ENCODE data around the gene RAD51B.
A peak's percentile ranks its signal among the peaks of the same experiment; 100 is the strongest.

Gene RAD51B

DNA sequence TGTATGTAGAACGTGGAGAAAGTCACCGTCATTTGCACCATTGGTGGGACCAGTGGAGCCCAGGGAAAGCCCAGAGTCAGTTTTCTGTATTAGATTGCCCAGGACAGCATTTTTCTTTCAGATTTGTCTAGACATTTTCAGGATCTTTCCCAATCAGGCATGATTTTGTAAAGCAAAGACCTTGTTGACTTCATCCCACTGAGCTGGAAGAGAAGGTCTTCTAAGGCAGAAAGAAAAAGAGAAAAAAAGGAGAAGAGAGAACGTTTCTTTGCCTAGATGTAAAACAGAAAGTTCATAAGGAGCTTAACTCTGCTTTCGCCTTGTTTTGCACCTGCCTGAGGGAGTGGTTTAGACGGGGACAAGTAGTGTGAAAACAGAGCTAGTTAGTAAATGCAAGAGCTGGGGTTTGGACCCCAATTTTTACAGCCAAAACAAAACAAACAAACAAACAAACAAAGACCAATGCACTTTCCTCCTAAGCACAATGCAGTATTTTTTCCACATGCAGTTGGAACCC lies 700.1 kb downstream of the RAD51B start:
- peak overlapping the region; percentile 61 for H3K4me3 Mint-ChIP-seq
- H3K36me3 Mint-ChIP-seq: no peaks in the 10 kb centered on the region
- no peak overlapping the region for H3K27ac Mint-ChIP-seq
- H3K4me1 Mint-ChIP-seq: peaks cover 35% of the 10 kb centered on the region
- H3K9me3 Mint-ChIP-seq: no peaks in the 10 kb centered on the region
- no peaks in the 10 kb centered on the region for H3K27me3 Mint-ChIP-seq

DNA sequence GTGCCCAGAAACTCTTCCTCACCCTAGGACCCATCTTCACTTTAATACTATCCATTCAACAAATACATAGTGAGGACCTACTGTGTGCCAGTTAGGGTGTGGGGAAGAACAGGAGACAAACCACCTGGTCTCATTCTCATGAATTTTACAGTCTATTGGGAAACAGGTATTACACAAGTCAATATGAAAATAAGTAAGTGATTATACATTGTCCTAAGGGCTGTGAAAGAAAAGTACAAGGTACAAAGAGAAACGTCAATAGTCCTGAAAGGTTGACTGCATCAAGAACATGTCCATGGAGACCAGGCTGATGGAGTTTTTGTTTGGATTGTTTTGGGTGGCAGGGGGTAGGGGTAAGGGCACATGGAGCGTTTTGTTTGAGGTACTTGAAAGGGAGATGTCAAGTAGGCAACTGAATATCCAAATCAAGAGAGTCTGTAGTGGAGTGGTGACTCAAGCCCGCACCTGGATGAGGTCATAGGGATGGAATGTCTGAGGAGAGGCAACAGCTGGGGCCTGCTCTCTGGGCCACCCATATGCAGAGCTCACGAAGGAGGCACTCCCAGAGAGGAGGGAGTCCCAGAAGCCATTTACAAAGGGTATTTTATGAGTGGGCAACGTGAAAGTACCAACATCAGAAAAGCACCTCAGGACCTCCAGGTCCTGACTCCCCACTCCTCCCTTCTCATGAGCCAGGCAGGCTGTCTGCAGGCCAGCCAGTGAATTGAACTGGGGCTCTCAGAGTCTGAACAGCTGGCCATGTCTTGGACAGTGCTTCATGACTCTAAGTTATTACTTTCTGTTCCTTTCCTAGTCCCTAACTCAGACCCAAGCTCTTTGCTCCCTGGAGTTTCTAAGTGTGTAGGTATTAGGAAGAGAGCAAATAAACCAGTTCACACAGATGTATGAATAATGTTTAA lies 701.3 kb downstream of the RAD51B start:
- Mint-ChIP-seq H3K9me3 (no peaks in the 10 kb centered on the region), H3K27ac (no peak overlapping the region), H3K27me3 (no peaks in the 10 kb centered on the region), H3K4me3 (no peak overlapping the region), H3K36me3 (no peaks in the 10 kb centered on the region), H3K4me1 (peaks cover 35% of the 10 kb centered on the region)

DNA sequence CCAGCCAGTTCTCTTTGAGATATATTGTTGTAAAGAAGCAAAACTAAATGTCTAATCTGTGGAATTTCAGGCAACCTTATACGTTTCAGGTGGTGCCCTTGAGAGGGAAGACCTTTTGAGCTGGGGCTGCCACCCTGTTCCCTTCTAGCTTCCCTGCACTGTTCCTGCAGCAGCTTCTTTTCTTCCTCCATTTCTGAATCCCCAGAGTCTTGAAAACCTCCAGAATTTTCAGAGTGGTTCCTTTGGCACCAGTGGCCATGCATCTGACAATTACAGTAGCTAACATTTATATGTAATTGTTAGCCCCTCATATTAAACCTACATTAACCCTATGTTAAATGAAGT lies 702.0 kb downstream of the RAD51B start:
- peaks cover 32% of the 10 kb centered on the region for H3K4me1 Mint-ChIP-seq
- no peak overlapping the region for H3K27ac Mint-ChIP-seq
- no peaks in the 10 kb centered on the region for H3K27me3 Mint-ChIP-seq
- no peak overlapping the region for H3K4me3 Mint-ChIP-seq
- no peaks in the 10 kb centered on the region for H3K36me3 Mint-ChIP-seq
- H3K9me3 Mint-ChIP-seq: no peaks in the 10 kb centered on the region

DNA sequence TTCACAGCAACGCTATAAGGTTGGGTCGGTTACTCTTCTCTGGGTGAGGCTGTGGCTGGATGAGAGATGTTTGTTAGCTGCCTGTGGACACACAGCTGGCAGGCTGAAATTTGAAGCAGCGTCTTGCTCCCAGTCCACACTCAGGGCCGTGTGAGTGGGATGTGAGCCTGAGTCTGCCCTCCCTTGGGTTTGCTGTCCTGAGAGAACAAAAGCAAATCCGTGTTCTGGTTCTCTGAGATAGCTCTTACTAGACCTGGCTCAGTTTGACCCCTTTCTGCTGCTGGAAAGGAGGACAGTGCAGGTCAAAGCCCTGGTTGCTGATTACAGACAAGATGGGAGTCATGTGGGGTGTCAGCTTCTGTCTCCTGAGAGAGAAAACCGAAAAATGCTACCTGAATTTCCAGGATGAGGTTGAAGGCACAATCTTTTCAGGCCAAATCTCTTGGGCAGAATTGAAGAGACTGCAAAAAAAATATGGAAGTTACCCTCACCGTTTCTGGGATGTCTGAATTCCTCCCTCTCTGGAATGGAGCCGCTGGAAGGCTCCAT lies 702.5 kb downstream of the RAD51B start:
- H3K27ac Mint-ChIP-seq: no peak overlapping the region
- no peaks in the 10 kb centered on the region for H3K36me3 Mint-ChIP-seq
- H3K9me3 Mint-ChIP-seq: no peaks in the 10 kb centered on the region
- no peaks in the 10 kb centered on the region for H3K27me3 Mint-ChIP-seq
- H3K4me1 Mint-ChIP-seq: peaks cover 27% of the 10 kb centered on the region
- H3K4me3 Mint-ChIP-seq: no peak overlapping the region

DNA sequence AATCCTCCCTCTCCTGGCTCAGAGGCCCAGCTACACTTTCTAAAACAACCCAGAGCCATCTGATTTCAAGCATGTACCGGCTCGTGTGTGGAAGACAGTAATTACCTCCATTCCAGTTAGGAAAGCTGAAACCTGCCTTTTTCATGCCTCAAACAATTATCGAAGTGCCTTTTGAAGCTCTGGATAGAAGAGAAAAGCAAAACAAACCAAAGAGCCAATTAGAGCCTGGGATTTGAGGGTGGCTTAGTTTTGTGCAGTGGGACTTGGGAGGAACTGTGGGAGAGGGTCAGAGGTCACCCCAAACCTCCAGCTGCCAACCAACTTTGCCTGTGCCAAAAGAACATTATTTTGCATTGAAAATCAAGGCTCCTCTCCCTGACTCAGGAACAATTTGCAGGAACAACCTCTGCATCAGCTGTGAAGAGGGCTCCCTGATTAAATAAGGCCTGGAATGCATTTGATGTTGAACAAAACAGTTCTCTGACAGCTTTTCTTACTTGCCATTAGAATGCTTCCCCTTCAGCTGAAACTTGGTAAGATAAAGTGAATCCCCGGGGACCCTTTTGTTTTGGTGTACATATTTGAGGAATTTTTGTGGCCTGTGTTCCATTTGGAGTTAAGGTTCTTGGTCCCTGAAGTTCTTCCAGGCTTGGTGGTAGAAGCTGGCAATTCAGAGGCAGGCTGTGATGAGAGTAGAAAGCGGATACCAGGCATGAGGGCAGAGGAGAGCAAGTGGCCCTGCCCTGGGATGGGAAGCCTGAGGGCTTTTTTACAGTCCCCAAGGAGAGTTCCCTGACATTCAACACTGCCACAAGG lies 703.1 kb downstream of the RAD51B start:
- Mint-ChIP-seq H3K4me1 (peaks cover 20% of the 10 kb centered on the region), H3K4me3 (no peak overlapping the region), H3K36me3 (no peaks in the 10 kb centered on the region), H3K27me3 (no peaks in the 10 kb centered on the region), H3K27ac (no peak overlapping the region), H3K9me3 (no peaks in the 10 kb centered on the region)

DNA sequence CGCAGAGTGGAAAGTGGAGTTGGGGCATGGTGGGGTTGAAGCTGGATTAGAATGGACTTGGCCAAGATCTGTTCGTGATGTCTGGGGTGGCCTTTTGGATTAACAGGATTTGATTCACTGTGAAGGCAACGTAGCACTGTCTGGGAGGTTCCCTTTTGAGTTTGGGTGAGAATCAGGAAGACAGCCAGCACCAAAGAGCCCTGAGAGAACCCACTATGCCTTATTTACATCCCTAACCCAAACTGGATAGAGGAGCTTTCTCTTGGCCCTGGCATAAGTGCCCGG lies 703.7 kb downstream of the RAD51B start:
- Mint-ChIP-seq H3K27ac (no peak overlapping the region), H3K9me3 (peaks cover 4% of the 10 kb centered on the region), H3K4me3 (no peak overlapping the region), H3K27me3 (no peaks in the 10 kb centered on the region), H3K4me1 (peaks cover 17% of the 10 kb centered on the region), H3K36me3 (peaks cover 2% of the 10 kb centered on the region)

DNA sequence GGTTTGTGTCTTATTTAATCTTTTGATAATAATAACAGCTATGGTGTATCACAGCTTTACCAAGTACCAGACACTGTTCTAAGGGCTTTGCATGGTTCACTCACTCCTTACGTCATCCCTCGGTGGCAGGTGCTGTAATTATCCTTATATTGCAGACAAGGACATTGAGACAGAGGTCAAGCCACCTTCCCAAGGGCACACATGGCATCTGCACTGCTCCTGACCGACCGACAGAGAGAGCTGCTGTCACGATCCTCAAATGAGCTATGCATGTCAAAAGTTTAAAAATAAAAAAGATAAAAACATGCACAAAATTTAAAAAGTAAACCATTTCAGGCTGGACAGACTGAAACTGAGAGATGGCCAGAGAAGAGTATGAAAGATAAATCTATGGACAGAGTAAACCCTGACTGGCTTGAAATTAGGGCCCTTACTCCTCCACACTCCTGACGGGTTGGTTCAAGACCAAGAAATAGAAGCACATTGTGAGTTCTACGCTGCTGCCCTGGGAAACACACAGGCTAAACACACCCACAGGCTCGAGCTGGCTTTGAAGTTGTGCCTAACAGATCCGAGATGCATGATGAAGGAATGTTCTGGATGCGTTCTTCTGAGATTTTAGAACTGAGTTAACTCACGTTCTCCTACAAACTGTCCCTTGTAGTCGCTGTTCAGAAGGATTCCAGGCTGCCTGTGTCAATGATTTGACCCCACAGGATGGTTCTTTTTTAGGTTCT lies 704.6 kb downstream of the RAD51B start:
- H3K9me3 Mint-ChIP-seq: peaks cover 4% of the 10 kb centered on the region
- H3K4me1 Mint-ChIP-seq: peaks cover 15% of the 10 kb centered on the region
- no peak overlapping the region for H3K4me3 Mint-ChIP-seq
- H3K36me3 Mint-ChIP-seq: peaks cover 2% of the 10 kb centered on the region
- no peaks in the 10 kb centered on the region for H3K27me3 Mint-ChIP-seq
- H3K27ac Mint-ChIP-seq: no peak overlapping the region

DNA sequence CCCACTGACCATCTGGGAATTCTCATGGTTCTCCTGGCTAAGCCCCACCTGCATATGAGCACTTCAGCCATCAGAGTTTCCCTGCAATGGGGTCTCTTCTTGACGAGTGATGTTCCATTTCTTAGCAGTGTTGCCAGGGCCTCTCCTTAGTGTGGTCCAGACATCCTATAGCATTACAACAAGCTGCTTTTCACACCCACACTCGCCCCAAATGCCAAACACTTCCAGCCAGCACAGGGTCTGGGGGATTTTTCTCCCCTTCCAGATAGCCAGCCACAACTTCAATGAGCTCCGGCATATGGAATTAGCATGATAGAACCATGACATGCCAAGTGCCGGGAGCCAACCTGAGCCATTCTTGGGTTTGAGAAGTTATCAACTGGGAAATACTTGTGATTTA lies 705.9 kb downstream of the RAD51B start:
- Mint-ChIP-seq H3K4me3 (no peak overlapping the region), H3K9me3 (peaks cover 10% of the 10 kb centered on the region), H3K27me3 (no peaks in the 10 kb centered on the region), H3K36me3 (peaks cover 2% of the 10 kb centered on the region), H3K4me1 (peaks cover 3% of the 10 kb centered on the region), H3K27ac (no peak overlapping the region)

DNA sequence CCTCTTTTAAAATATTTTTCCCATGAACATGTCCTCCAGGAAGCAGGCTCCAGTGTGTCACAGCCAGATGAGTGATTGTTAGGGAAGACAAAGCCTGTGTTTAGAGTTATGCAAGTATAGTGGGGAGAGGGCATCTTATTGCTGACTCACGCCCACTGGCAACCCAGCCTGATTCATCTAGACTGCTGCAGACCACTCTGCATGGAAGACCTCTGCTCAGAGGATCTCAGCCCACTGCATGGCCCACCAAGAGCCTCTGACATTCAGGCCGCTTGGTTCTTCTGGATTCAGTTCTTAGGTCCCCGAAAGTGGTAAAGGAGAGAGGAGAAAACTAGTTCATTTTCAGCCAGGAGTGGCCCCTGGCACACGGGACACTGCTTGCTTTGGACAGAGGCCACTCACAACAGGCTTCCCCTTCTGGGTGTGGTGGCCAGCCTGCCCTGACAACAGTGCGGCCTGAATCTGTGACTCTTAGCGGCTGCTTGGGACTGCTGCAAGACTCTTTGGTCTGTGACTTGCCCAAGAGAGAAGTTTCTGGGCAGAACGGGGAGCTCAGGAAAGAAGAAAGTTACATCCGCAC lies 707.0 kb downstream of the RAD51B start:
- H3K36me3 Mint-ChIP-seq: peaks cover 4% of the 10 kb centered on the region
- no peak overlapping the region for H3K27ac Mint-ChIP-seq
- H3K4me3 Mint-ChIP-seq: no peak overlapping the region

DNA sequence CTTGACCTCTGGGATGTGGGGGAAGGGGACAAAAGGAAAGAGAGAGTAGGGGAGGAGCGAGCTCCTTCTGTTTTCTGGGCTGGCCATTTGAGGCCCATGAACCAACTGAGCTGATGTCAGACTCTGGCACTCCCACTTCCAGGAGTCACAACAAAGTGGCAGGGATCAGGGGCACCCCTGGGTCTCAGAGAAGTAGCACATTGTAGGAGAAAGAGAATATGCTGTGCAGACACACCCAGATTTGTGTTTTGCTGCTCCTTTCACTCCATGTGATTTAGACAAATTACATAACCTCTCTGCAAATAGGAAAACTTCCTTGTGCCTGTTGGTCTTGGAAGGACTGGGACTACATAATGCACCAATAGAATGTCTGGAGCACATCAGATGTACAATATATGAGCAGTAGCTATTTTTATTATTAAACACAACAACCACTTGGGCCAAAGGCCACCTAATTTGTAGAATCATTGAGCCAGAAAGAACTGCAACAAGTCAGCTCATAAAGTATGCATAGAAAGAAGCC lies 707.8 kb downstream of the RAD51B start:
- Mint-ChIP-seq H3K27ac (no peak overlapping the region), H3K4me3 (no peak overlapping the region), H3K9me3 (peaks cover 16% of the 10 kb centered on the region), H3K36me3 (peaks cover 4% of the 10 kb centered on the region), H3K4me1 (peaks cover 3% of the 10 kb centered on the region), H3K27me3 (no peaks in the 10 kb centered on the region)

More for the DNA sequence above, 707.0 kb downstream of the RAD51B start:
- peaks cover 16% of the 10 kb centered on the region for H3K9me3 Mint-ChIP-seq
- H3K27me3 Mint-ChIP-seq: no peaks in the 10 kb centered on the region
- H3K4me1 Mint-ChIP-seq: peaks cover 3% of the 10 kb centered on the region

DNA sequence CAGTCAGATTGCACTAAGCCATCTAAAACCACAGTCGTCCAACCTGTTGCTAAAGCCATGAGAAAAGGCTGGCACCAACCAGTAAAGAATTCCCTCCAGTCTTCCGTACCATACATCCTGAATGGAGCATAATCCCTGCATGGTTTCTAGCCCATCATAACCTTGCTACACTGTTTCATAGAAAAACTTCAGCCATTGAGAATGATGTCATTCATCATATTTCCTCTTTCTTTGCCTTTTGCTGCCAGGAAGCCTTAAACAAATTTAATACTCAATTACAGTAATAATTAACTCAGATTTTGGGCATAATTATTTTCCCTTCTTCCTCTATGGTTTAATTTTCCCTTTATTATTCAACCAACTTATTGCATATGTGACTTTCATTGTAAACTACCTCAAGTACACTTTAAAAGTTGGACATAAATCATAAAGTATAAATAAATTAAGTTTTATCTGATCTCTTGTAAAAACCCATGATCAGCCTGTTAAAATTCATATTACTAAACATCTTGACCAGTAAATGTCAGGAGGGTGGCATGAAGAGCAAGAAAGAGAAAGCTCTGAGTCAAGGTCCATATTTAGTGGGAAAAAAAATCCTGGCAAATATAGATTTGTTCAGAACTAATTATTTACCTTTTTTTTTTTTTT lies 708.6 kb downstream of the RAD51B start:
- Mint-ChIP-seq H3K4me1 (peaks cover 3% of the 10 kb centered on the region), H3K4me3 (no peak overlapping the region), H3K9me3 (peaks cover 16% of the 10 kb centered on the region), H3K27ac (no peak overlapping the region), H3K36me3 (peaks cover 4% of the 10 kb centered on the region), H3K27me3 (no peaks in the 10 kb centered on the region)

DNA sequence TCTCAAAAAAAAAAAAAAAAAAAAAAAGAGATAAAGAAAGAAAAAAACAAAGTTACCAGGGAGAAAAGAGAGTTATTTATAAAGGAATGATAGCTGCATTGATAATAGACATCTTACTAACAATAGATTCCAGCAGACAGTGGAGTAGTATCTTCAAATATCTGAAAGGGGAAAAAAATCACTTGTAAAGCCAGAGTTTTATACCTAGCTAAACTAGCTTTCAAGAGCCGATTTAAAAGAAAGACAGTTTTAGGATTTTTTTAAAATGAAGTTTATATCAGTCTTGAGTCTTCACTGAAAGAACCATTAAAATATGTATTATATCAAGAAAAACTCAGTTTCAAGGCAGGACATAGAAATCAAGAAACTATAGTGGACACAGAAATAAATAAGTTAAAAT lies 710.9 kb downstream of the RAD51B start:
- Mint-ChIP-seq H3K27me3 (no peaks in the 10 kb centered on the region), H3K27ac (no peak overlapping the region), H3K4me3 (no peak overlapping the region), H3K36me3 (peaks cover 4% of the 10 kb centered on the region), H3K4me1 (peaks cover 11% of the 10 kb centered on the region), H3K9me3 (peaks cover 16% of the 10 kb centered on the region)

DNA sequence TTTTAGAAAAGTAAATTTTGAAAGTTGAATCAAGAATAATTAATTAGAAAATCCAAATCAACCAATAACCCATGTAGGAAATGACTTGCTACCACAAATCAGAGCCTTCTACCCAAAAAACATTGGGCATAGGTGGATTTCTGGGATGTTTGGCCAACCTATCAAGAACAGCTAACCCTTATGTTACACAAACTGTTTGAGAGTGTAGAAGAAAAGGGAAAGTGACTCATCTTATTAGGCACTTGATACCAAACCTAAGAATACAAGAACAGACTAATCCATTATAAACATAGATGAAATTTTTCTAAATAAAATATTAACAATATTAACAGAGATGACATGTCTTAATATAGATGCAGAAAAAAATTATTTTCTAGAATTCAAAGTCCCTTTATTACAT lies 712.9 kb downstream of the RAD51B start:
- Mint-ChIP-seq H3K4me1 (peaks cover 11% of the 10 kb centered on the region), H3K9me3 (peaks cover 16% of the 10 kb centered on the region), H3K27ac (no peak overlapping the region), H3K27me3 (no peaks in the 10 kb centered on the region), H3K36me3 (peaks cover 4% of the 10 kb centered on the region), H3K4me3 (no peak overlapping the region)

DNA sequence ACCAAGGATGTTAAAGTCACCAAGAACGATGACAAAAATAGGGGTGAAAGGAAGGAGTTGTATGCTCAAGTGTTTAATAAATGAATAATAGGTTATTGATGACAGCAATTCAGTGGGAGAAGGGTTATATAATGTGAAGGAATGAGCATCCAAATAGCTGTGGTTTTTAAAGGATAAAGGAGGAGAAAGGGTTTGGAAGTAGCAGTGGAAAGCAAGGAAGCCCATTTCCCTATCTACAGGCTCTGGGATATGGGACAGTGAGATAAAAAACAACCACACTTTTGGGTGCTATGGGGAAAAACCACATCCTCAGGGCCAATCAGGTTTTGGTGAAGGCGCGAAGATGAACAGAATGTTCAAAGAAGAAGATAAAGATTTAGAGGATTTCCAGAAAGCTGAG lies 714.7 kb downstream of the RAD51B start:
- Mint-ChIP-seq H3K27ac (no peak overlapping the region), H3K27me3 (no peaks in the 10 kb centered on the region), H3K4me1 (peaks cover 9% of the 10 kb centered on the region), H3K9me3 (peaks cover 12% of the 10 kb centered on the region), H3K36me3 (peaks cover 2% of the 10 kb centered on the region), H3K4me3 (no peak overlapping the region)
